MM.1S (cell line): ENCODE measurements around the gene SLC6A19.

ENCODE experiments used
- EZH2 ChIP-seq: fragments of 300-600 bp; sonication (generic); optimal IDR thresholded peaks from 2 replicates; pipeline ENCODE3; 2017; ENCODE audit warnings: low read depth, mild to moderate bottlenecking, antibody characterized with exemption, low read length, mixed read lengths
- TF ChIP-seq, protein P1 (sequence below): fragments of 300-600 bp; sonication (generic); IDR thresholded peaks from 2 replicates; pipeline ENCODE4 v1.5.1; 2016; ENCODE audit warnings: antibody characterized with exemption, low read length, mixed read lengths

DNA sequence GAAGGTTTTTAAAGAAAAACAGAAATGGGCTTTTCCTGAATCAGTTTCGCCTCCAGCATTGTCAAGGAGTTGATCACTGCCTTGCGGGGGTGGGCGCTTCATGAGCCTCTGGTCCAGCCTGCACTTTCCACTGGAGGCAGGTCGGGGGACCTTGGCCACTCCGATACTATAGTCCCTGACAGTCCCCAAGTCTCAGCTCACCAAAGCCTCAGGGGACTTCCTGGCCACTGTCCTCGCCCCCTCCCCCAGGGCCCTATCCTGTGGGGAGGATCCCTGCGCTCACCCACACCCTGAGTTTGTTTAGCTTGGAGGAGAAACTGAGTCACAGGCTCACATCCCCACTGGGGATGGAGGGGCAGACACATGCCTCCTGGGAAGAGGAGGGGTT is 1.4 kb downstream of the SLC6A19 start:
- TF ChIP-seq EZH2, result no peak
- TF ChIP-seq, protein P1, sequence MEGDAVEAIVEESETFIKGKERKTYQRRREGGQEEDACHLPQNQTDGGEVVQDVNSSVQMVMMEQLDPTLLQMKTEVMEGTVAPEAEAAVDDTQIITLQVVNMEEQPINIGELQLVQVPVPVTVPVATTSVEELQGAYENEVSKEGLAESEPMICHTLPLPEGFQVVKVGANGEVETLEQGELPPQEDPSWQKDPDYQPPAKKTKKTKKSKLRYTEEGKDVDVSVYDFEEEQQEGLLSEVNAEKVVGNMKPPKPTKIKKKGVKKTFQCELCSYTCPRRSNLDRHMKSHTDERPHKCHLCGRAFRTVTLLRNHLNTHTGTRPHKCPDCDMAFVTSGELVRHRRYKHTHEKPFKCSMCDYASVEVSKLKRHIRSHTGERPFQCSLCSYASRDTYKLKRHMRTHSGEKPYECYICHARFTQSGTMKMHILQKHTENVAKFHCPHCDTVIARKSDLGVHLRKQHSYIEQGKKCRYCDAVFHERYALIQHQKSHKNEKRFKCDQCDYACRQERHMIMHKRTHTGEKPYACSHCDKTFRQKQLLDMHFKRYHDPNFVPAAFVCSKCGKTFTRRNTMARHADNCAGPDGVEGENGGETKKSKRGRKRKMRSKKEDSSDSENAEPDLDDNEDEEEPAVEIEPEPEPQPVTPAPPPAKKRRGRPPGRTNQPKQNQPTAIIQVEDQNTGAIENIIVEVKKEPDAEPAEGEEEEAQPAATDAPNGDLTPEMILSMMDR, result no peak
